SK-N-SH (cell line): ENCODE results near the gene ZGLP1. TPM values are rescaled to one million over a fixed set of nuclear protein-coding genes. Genes with fewer than 3 reads are reported as not detected.

Experiments
- CTCF ChIA-PET: fragments of 300-600, 350-600 bp; formaldehyde crosslinking; extraction: SDS; loops from one replicate; lab custom pipeline; 2021; lab: Yijun Ruan, JAX
- POLR2A ChIA-PET: fragments of 350-600 bp; sonication (Branson Sonifier 250); formaldehyde crosslinking; extraction: SDS; loops from one replicate; lab custom pipeline; 2020; ENCODE audit warnings: antibody characterized with exemption, inconsistent platforms; lab: Yijun Ruan, JAX
- DNase-seq: peaks from one replicate; pipeline ENCODE4 v3.0.0; 2012
- H2AFZ ChIP-seq: fragments of 200-600 bp; sonication (generic); 2 replicates; pipeline ENCODE4 v1.8.1; 2016; ENCODE audit warnings: antibody characterized with exemption, mild to moderate bottlenecking, low read depth
- H3F3A ChIP-seq: fragments of 200-600 bp; sonication (generic); replicated peaks from 2 replicates; pipeline ENCODE3; 2016; ENCODE audit warnings: antibody characterized with exemption, mild to moderate bottlenecking; ENCODE audit not compliant: insufficient read depth
- H3K27ac ChIP-seq, 2 experiments: fragments of 200-500 bp in 1 of 2; fragments of 200-600 bp in 1 of 2; sonication (Bioruptor generic) in 1 of 2; sonication (generic), shearing (Covaris generic) in 1 of 2; 2 replicates each; pipeline versions ENCODE4 v1.5.1 to v1.6.1; 2014 to 2016; ENCODE audit warnings: low read depth in 2 of 2, inconsistent platforms in 1 of 2, low read length in 1 of 2, mild to moderate bottlenecking in 1 of 2, mixed read lengths in 1 of 2
- H3K27me3 ChIP-seq: fragments of 200-600 bp; sonication (generic), shearing (Covaris generic); 2 replicates; pipeline ENCODE4 v1.6.1; 2016; ENCODE audit warnings: mixed run types; ENCODE audit not compliant: insufficient read depth
- H3K36me3 ChIP-seq, 2 experiments: fragments of 200-500 bp in 1 of 2; fragments of 200-600 bp in 1 of 2; sonication (Bioruptor generic) in 1 of 2; sonication (generic) in 1 of 2; replicated peaks in 1 of 2; 2 replicates each; pipeline versions ENCODE3 to v1.5.1; 2014 to 2016; ENCODE audit warnings: low read length in 1 of 2, mild to moderate bottlenecking in 1 of 2; ENCODE audit not compliant: insufficient read depth in 2 of 2, control insufficient read depth in 1 of 2
- H3K4me1 ChIP-seq, 2 experiments: fragments of 200-500 bp in 1 of 2; fragments of 200-600 bp in 1 of 2; sonication (Bioruptor generic) in 1 of 2; sonication (generic), shearing (Covaris generic) in 1 of 2; 2 replicates each; pipeline versions ENCODE4 v1.5.1 to v1.6.1; 2014 to 2016; ENCODE audit warnings: low read depth in 1 of 2, low read length in 1 of 2, mixed run types in 1 of 2; ENCODE audit not compliant: insufficient read depth in 2 of 2, control insufficient read depth in 1 of 2
- H3K4me2 ChIP-seq: fragments of 200-600 bp; sonication (generic), shearing (Covaris generic); 2 replicates; pipeline ENCODE4 v1.6.1; 2017; ENCODE audit warnings: mixed run types
- H3K4me3 ChIP-seq, 2 experiments: fragments of 200-500 bp in 1 of 2; fragments of 200-600 bp in 1 of 2; sonication (Bioruptor generic) in 1 of 2; sonication (generic), shearing (Covaris generic) in 1 of 2; 2 replicates each; pipeline versions ENCODE4 v1.5.1 to v1.8.1; 2014 to 2016; ENCODE audit warnings: low read depth in 2 of 2, inconsistent platforms in 1 of 2, low read length in 1 of 2, mild to moderate bottlenecking in 1 of 2, mixed read lengths in 1 of 2, moderate library complexity in 1 of 2
- H3K79me2 ChIP-seq: fragments of 200-600 bp; sonication (generic); 2 replicates; pipeline ENCODE4 v1.8.1; 2017; ENCODE audit warnings: mild to moderate bottlenecking; ENCODE audit not compliant: insufficient read depth
- H3K9ac ChIP-seq: fragments of 200-600 bp; sonication (generic); 2 replicates; pipeline ENCODE4 v1.6.1; 2017; ENCODE audit warnings: mixed run types
- H3K9me2 ChIP-seq: fragments of 200-600 bp; sonication (generic); 2 replicates; pipeline ENCODE4 v1.6.1; 2017; ENCODE audit warnings: mixed run types
- H3K9me3 ChIP-seq: fragments of 200-600 bp; sonication (generic); 2 replicates; pipeline ENCODE4 v1.6.1; 2017; ENCODE audit warnings: mixed run types, mild to moderate bottlenecking, moderate library complexity
- H4K20me1 ChIP-seq: fragments of 200-600 bp; sonication (generic); 2 replicates; pipeline ENCODE4 v1.6.1; 2017; ENCODE audit warnings: mild to moderate bottlenecking, mixed run types; ENCODE audit not compliant: insufficient read depth
- ELF1 ChIP-seq: IDR thresholded peaks from 2 replicates; pipeline ENCODE4 v1.4.0; 2012
- EP300 ChIP-seq, 2 experiments: IDR thresholded peaks; 2 replicates each; pipeline versions ENCODE4 v1.4.0 to v1.6.1; 2012; ENCODE audit warnings: borderline replicate concordance in 1 of 2, low read depth in 1 of 2, low read length in 1 of 2
- MEF2A ChIP-seq: IDR thresholded peaks from 2 replicates; pipeline ENCODE4 v1.4.0; 2012; ENCODE audit warnings: low read depth, borderline replicate concordance
- NFIC ChIP-seq: IDR thresholded peaks from 2 replicates; pipeline ENCODE4 v1.4.0; 2012; ENCODE audit warnings: borderline replicate concordance
- RFX5 ChIP-seq: IDR thresholded peaks from 2 replicates; pipeline ENCODE4 v1.6.1; 2012; ENCODE audit warnings: mild to moderate bottlenecking, improper control_type of control experiment, low read length
- WGBS: methylation state at CpG from one replicate; pipeline ENCODE4 v1.1.6; 2017; ENCODE audit warnings: low lambda C conversion rate; 5-methylcytosine and 5-hydroxymethylcytosine counted together
- polyA plus RNA-seq, 3 experiments: library from polyadenylated mRNA; depleted of rRNA; stranded (reverse); fragments of >200 nt; gene quantifications; 2 replicates each; pipeline ENCODE4 v1.2.3, GENCODE V29; 2012
- TF ChIP-seq, protein P1 (sequence below): IDR thresholded peaks from 2 replicates; pipeline ENCODE4 v1.6.1; 2012; ENCODE audit warnings: mild to moderate bottlenecking, low read depth, low read length, moderate library complexity
- TF ChIP-seq, protein P2 (sequence below): IDR thresholded peaks from 2 replicates; pipeline ENCODE4; 2012

The ZGLP1 gene
- polyA plus RNA-seq, 1 of the 3 experiments (the other 2 are of a cell fraction), result 1.8 TPM

- no peak for DNase-seq
- Histone ChIP-seq H3K9ac (no peak overlapping the region), H2AFZ (no peak overlapping the region), H3K9me2 (no peaks in the 10 kb centered on the region), H3K4me3 (no peak overlapping the region), H3K79me2 (no peaks in the 10 kb centered on the region), H3K36me3 (no peaks in the 10 kb centered on the region), H3K4me1 (peaks cover 0 to 4% of the 10 kb centered on the region in 2 experiments; a peak in 2 of 4 replicates), H3K9me3 (no peaks in the 10 kb centered on the region), H3K27me3 (no peaks in the 10 kb centered on the region), H3F3A (no peaks in the 10 kb centered on the region), H4K20me1 (no peaks in the 10 kb centered on the region), H3K27ac (no peak overlapping the region), H3K4me2 (no peak overlapping the region)
- TF ChIP-seq, protein P1, sequence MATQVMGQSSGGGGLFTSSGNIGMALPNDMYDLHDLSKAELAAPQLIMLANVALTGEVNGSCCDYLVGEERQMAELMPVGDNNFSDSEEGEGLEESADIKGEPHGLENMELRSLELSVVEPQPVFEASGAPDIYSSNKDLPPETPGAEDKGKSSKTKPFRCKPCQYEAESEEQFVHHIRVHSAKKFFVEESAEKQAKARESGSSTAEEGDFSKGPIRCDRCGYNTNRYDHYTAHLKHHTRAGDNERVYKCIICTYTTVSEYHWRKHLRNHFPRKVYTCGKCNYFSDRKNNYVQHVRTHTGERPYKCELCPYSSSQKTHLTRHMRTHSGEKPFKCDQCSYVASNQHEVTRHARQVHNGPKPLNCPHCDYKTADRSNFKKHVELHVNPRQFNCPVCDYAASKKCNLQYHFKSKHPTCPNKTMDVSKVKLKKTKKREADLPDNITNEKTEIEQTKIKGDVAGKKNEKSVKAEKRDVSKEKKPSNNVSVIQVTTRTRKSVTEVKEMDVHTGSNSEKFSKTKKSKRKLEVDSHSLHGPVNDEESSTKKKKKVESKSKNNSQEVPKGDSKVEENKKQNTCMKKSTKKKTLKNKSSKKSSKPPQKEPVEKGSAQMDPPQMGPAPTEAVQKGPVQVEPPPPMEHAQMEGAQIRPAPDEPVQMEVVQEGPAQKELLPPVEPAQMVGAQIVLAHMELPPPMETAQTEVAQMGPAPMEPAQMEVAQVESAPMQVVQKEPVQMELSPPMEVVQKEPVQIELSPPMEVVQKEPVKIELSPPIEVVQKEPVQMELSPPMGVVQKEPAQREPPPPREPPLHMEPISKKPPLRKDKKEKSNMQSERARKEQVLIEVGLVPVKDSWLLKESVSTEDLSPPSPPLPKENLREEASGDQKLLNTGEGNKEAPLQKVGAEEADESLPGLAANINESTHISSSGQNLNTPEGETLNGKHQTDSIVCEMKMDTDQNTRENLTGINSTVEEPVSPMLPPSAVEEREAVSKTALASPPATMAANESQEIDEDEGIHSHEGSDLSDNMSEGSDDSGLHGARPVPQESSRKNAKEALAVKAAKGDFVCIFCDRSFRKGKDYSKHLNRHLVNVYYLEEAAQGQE, result no peak
- TF ChIP-seq, protein P2, sequence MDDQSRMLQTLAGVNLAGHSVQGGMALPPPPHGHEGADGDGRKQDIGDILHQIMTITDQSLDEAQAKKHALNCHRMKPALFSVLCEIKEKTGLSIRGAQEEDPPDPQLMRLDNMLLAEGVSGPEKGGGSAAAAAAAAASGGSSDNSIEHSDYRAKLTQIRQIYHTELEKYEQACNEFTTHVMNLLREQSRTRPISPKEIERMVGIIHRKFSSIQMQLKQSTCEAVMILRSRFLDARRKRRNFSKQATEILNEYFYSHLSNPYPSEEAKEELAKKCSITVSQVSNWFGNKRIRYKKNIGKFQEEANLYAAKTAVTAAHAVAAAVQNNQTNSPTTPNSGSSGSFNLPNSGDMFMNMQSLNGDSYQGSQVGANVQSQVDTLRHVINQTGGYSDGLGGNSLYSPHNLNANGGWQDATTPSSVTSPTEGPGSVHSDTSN, result no peak
- no peak for TF ChIP-seq EP300 (IDR thresholded peaks at IDR 0.05; ENCODE audit: borderline replicate concordance in 1 of 2, low read depth in 1 of 2, low read length in 1 of 2)
- TF ChIP-seq MEF2A, result no peak
- 63% methylated on average over 10 of the region's 10 CpGs for WGBS
- ChIA-PET POLR2A (no interaction called here), CTCF (interaction anchor here (1.3 to 1.7 kb wide), 6 partner anchors 15 to 116 kb away, joined by 3 to 8 read pairs (median 6); partner anchors contain the start of gene ICAM5)
Observed at GRCh38 chr19:10274589-10274988, 35.0 kb downstream of the ZGLP1 start.

DNA sequence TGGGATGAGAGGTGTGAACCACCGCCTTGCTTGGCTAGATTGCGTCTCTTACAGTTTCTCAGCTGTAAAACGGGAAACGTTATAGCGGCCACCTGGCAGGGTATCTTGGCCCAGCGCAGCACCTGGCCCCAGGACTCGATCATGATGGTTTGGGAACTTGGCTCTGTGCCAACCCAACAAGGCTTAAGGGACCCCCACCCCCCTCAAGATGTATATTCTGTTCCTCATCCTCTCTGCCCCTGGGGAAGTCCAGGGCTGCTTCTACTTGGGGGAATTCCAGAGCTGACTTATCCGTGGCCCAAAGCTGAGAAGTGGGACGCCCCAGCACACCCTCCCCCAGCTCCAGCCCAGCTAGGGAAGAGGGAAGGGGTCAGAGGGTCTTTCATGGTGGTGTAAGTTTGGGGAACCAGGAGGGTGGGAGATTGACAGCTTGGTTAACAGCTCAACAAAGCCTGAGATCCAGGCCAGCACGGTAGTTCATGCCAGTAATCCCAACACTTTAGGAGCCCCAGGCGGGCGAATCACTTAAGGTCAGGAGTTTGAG, 38.0 kb downstream of the ZGLP1 start:
- TF ChIP-seq NFIC, result peak; percentile 75
- TF ChIP-seq ELF1, result no peak
- no peak for TF ChIP-seq RFX5
- POLR2A ChIA-PET, result interaction anchor here (1.0 to 1.4 kb wide), 2 partner anchors 43 to 45 kb away, joined by 3 to 5 read pairs; no protein-coding TSS in a partner anchor
- no peaks in the 10 kb centered on the region for H3K27me3 ChIP-seq
- H3K4me3 ChIP-seq, result peak overlapping the region in 1 of 2 experiments; percentile 27; a peak in 1 of 4 replicates
- peaks cover 0 to 4% of the 10 kb centered on the region in 2 experiments; a peak in 2 of 4 replicates for H3K4me1 ChIP-seq
- no peak overlapping the region for H3K9ac ChIP-seq
- H3K27ac ChIP-seq, result no peak overlapping the region
- H4K20me1 ChIP-seq, result no peaks in the 10 kb centered on the region
- no peaks in the 10 kb centered on the region for H3K36me3 ChIP-seq
- CTCF ChIA-PET, result interaction anchor here (0.5 to 17.2 kb wide), 16 partner anchors 9 to 339 kb away, joined by 3 to 596 read pairs (median 13); partner anchors contain the start of genes CDC37, ICAM4, ICAM5 and RAVER1
- peak; percentile 34 for DNase-seq
- 60% methylated on average over 2 of the region's 12 CpGs for WGBS
- H2AFZ ChIP-seq, result no peak overlapping the region
- peaks cover 2% of the 10 kb centered on the region for H3F3A ChIP-seq
- H3K4me2 ChIP-seq, result no peak overlapping the region
- H3K9me2 ChIP-seq, result no peaks in the 10 kb centered on the region
- H3K79me2 ChIP-seq, result no peaks in the 10 kb centered on the region
- no peaks in the 10 kb centered on the region for H3K9me3 ChIP-seq
